ENCODE results near the gene ALKBH3. TPM values are rescaled to one million over a fixed set of nuclear protein-coding genes. Genes with fewer than 3 reads are reported as not detected.

The ALKBH3 gene
- total RNA-seq, 1 experiment from 2014 or later: 18.8 TPM

GRCh38 chr11:43845816-43846215 lies 34.8 kb upstream of the ALKBH3 start:
- Histone ChIP-seq H4K91ac (ENCODE audit: insufficient read length, low read depth, low read length) (no peak overlapping the region), H2BK12ac (ENCODE audit: insufficient read length, low read depth, low read length) (no peak overlapping the region), H3K27me3 (ENCODE audit: insufficient read depth, low read length) (no peaks in the 10 kb centered on the region), H3K4ac (ENCODE audit: low read depth, low read length) (no peak overlapping the region), H3K79me1 (ENCODE audit: insufficient read depth, low read depth, low read length, poor library complexity, severe bottlenecking) (no peaks in the 10 kb centered on the region), H3T11ph (ENCODE audit: low read length) (no peak overlapping the region), H4K8ac (replicated peaks; ENCODE audit: insufficient read length, low read depth, low read length) (no peak overlapping the region), H2BK15ac (ENCODE audit: low read depth, low read length) (no peak overlapping the region), H3K9me3 (ENCODE audit: control insufficient read depth, low read depth, low read length) (no peaks in the 10 kb centered on the region), H3K23ac (ENCODE audit: insufficient read length, low read depth, low read length) (no peak overlapping the region), H3K56ac (ENCODE audit: insufficient read length, low read depth, low read length) (no peak overlapping the region), H3K14ac (ENCODE audit: insufficient read depth, low read length) (no peak overlapping the region), H3K9ac (ENCODE audit: extremely low read depth, insufficient read length, low read length) (no peak overlapping the region), H3K23me2 (ENCODE audit: insufficient read length, low read depth, low read length, poor library complexity, severe bottlenecking) (no peaks in the 10 kb centered on the region), H3K79me2 (ENCODE audit: insufficient read depth, low read length) (no peaks in the 10 kb centered on the region), H3K4me2 (ENCODE audit: insufficient read depth, insufficient read length, low read length) (no peak overlapping the region), H2AK5ac (ENCODE audit: insufficient read length, low read length) (no peak overlapping the region), H2BK20ac (ENCODE audit: low read depth, low read length, poor library complexity, severe bottlenecking) (no peak overlapping the region), H3K27ac (ENCODE audit: insufficient read length, low read depth, low read length) (no peak overlapping the region), H2BK5ac (ENCODE audit: insufficient read length, low read length) (no peak overlapping the region), H2AFZ (ENCODE audit: low read length) (no peak overlapping the region), H3K4me1 (ENCODE audit: insufficient read depth, low read length) (peaks cover 3% of the 10 kb centered on the region; the same call in 1 of the 2 replicates), H4K5ac (ENCODE audit: insufficient read length, low read depth, low read length) (no peak overlapping the region), H3K18ac (ENCODE audit: insufficient read length, low read depth, low read length) (no peak overlapping the region), H4K20me1 (ENCODE audit: control insufficient read depth, insufficient read depth, insufficient read length) (no peaks in the 10 kb centered on the region), H2BK120ac (ENCODE audit: low read depth, low read length, poor library complexity, severe bottlenecking) (no peak overlapping the region)
- Mint-ChIP-seq H3K4me3 (no peak overlapping the region), H3K27ac (no peak overlapping the region), H3K36me3 (ENCODE audit: insufficient read depth in 1 of 3, low read depth in 3 of 3) (peaks cover 9 to 24% (median 12%) of the 10 kb centered on the region in 3 experiments; a peak in 6 of 7 replicates), H3K4me1 (peaks cover 3 to 12% of the 10 kb centered on the region in 2 experiments; a peak in 3 of 4 replicates), H3K9me3 (no peaks in the 10 kb centered on the region), H3K27me3 (ENCODE audit: low read depth) (no peaks in the 10 kb centered on the region)
- no peak for DNase-seq
- WGBS (ENCODE audit: extremely low coverage, insufficient read length, low lambda C conversion rate): no CpG with 5 or more reads among the region's 3 CpGs
- no peak for TF ChIP-seq CTCF (conservative IDR thresholded peaks at IDR 0.05)

Measured in H9 (cell line).